KOPT-K1 (cell line): ENCODE data around the gene LRP1B.

Experiments
- H3K27ac ChIP-seq: fragments of 200-600 bp; sonication (generic); 2 replicates; pipeline ENCODE4 v1.5.1; 2016; ENCODE audit warnings: antibody characterized with exemption, mild to moderate bottlenecking, low read depth, low read length; ENCODE audit not compliant: poor library complexity, severe bottlenecking
- H3K36me3 ChIP-seq: fragments of 200-600 bp; sonication (generic); 2 replicates; pipeline ENCODE4 v1.5.1; 2017; ENCODE audit warnings: antibody characterized with exemption, mild to moderate bottlenecking, low read length, moderate library complexity; ENCODE audit not compliant: insufficient read depth
- H3K9me3 ChIP-seq: fragments of 200-600 bp; sonication (generic); 2 replicates; pipeline ENCODE4 v1.5.1; 2017; ENCODE audit warnings: antibody characterized with exemption, low read length, mild to moderate bottlenecking; ENCODE audit not compliant: insufficient read depth, poor library complexity, severe bottlenecking

The LRP1B gene

DNA sequence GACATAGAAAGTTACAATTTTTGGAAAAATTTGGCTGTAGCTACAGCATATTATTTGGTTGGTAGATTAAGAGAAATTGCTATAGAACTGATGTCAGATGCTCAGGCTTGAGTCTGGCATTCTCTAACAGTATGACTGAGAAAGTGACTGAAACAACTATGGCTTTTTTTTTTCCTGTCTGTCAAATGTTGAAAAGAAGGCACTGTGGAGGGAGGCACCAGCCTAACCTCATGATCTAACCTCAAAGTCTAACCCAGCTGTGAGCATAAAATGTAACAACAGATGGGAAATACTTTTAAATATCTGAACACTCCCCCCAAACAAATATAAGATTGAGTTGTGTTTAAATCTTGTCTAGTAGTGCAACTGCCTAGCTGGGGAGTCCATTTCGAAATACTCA is 629.1 kb downstream of the LRP1B start:
- no peaks in the 10 kb centered on the region for H3K9me3 ChIP-seq
- H3K27ac ChIP-seq = no peak overlapping the region
- no peaks in the 10 kb centered on the region for H3K36me3 ChIP-seq

GRCh38 chr2:141499123-141499522 is 631.7 kb downstream of the LRP1B start:
- no peaks in the 10 kb centered on the region for H3K36me3 ChIP-seq
- H3K9me3 ChIP-seq = no peaks in the 10 kb centered on the region
- H3K27ac ChIP-seq = no peak overlapping the region

DNA sequence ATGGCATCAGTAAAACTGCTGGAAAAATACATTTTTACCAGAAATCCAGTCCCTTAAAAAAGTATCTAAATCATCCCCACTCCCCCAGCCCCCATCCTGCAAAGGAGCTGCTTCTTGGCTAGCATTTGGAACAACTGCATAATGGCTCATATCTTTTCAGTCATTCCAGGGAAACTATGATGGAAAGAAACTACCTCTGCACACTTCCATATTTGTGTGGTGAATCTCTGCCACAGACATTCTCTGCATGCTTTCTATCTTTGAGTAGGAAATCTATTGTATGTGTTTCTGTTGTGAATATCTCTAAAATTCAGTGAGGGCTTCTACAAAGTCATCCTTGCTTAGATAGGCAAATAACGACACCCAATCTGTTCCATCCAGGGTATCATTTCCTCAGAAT is 632.3 kb downstream of the LRP1B start:
- Histone ChIP-seq H3K36me3 (no peaks in the 10 kb centered on the region), H3K27ac (no peak overlapping the region), H3K9me3 (no peaks in the 10 kb centered on the region)

DNA sequence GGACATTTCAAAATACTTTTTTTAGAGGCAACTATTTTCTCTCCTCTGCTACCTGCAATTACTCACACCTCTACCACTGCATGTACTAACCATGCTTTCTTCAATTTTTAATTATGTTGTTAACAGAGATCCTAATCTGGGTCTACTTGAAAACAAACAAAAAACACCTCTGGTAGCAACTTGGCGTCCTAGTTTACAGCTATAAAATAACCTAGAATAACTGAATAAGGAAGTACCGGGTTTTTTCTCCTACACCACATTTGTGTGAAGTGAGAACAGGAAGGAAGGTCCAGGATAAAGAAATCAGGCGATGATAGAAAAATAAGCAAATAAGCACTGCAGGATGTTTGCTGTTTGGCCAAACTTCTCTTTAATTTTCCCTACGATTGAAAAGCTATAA is 633.5 kb downstream of the LRP1B start:
- no peak overlapping the region for H3K27ac ChIP-seq
- H3K36me3 ChIP-seq = no peaks in the 10 kb centered on the region
- no peaks in the 10 kb centered on the region for H3K9me3 ChIP-seq

GRCh38 chr2:141496810-141497209 is 634.0 kb downstream of the LRP1B start:
- no peak overlapping the region for H3K27ac ChIP-seq
- no peaks in the 10 kb centered on the region for H3K9me3 ChIP-seq
- no peaks in the 10 kb centered on the region for H3K36me3 ChIP-seq

DNA sequence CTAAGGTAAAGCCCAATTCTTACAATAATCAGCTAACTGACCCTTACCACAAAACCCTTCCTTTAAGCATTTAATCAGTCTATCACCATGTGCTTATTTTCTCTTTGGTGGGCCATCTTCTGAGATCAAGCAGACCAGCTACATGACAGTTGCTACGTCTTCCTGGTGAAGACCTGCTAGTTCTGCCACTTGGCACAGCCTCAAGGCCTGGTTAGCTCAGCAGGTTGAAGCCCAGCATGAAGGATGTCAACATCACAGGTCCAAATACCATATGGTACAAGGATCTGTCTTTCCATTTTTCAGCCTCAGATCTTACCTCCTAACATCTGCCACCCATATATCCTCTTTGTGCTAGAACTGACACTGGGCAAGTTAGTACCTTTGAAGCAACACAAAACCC is 636.9 kb downstream of the LRP1B start:
- Histone ChIP-seq H3K27ac (no peak overlapping the region), H3K36me3 (no peaks in the 10 kb centered on the region), H3K9me3 (no peaks in the 10 kb centered on the region)

GRCh38 chr2:141492816-141493215 is 638.0 kb downstream of the LRP1B start:
- Histone ChIP-seq H3K27ac (no peak overlapping the region), H3K36me3 (no peaks in the 10 kb centered on the region), H3K9me3 (no peaks in the 10 kb centered on the region)

DNA sequence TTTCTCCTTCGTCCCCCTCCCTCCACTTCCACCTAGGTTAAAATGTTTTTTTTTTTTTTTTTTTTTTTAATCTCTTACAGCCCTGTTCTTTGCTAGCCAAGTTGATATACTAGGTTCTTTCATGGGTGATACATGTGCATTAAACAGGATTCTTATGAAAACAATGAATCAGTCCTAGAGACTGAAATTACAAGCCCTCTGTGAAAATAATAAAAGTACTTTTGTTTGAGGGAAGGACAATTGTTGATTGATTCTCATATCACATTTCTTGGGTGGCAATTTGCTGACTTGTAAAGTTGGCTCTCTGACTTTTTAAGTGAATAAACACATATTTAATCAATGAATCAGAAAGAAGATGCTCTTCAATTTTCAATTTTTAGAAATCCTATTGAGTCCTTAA is 639.9 kb downstream of the LRP1B start:
- H3K9me3 ChIP-seq = no peaks in the 10 kb centered on the region
- no peak overlapping the region for H3K27ac ChIP-seq
- H3K36me3 ChIP-seq = no peaks in the 10 kb centered on the region

GRCh38 chr2:141482697-141483096 is 648.1 kb downstream of the LRP1B start:
- H3K36me3 ChIP-seq = no peaks in the 10 kb centered on the region
- no peaks in the 10 kb centered on the region for H3K9me3 ChIP-seq
- H3K27ac ChIP-seq = no peak overlapping the region

DNA sequence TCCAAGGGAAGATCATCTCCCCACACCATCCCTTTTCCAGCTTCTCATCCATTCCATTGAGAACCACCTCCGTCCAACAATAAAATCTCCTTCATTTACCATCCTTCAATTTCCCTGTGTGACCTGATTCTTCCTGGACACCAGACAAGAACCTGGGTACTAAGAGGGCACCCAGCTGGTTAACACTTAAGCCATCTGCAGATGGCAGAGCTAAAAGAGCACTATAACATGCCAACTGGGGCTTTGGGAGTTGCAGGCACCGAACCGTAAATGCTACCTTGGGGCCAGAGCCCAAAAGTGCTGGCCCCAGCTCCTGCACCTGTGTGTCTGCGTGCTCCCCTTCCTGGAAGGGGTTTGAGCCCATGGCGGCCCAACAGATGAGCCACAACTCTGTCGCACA is 655.0 kb downstream of the LRP1B start:
- H3K36me3 ChIP-seq = no peaks in the 10 kb centered on the region
- H3K9me3 ChIP-seq = no peaks in the 10 kb centered on the region
- no peak overlapping the region for H3K27ac ChIP-seq

- Histone ChIP-seq H3K27ac (no peak overlapping the region), H3K36me3 (no peaks in the 10 kb centered on the region), H3K9me3 (no peaks in the 10 kb centered on the region)
Measured at GRCh38 chr2:141468761-141469160, 662.1 kb downstream of the LRP1B start.

DNA sequence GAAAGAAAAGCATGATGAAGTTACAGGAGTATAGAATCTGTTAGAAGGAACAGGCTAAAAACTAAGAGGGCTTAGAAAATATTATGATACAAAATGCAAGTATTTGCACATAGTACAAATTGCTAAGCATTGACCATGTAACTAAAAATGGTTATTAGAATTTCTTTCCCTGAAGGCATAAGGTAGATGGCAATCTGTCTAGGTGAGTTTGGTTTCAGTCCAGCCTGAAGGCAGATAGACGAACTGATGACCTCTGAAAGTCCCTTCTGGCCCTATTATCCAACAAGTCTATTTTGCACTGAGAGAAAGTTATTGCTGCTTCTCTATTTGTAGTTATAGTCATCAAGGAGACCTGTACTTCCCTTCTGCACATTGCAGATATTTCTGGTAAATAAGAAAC is 663.5 kb downstream of the LRP1B start:
- Histone ChIP-seq H3K36me3 (no peaks in the 10 kb centered on the region), H3K9me3 (no peaks in the 10 kb centered on the region), H3K27ac (no peak overlapping the region)

- no peaks in the 10 kb centered on the region for H3K36me3 ChIP-seq
- no peak overlapping the region for H3K27ac ChIP-seq
- H3K9me3 ChIP-seq = no peaks in the 10 kb centered on the region
Measured at GRCh38 chr2:141464995-141465394, 665.8 kb downstream of the LRP1B start.

DNA sequence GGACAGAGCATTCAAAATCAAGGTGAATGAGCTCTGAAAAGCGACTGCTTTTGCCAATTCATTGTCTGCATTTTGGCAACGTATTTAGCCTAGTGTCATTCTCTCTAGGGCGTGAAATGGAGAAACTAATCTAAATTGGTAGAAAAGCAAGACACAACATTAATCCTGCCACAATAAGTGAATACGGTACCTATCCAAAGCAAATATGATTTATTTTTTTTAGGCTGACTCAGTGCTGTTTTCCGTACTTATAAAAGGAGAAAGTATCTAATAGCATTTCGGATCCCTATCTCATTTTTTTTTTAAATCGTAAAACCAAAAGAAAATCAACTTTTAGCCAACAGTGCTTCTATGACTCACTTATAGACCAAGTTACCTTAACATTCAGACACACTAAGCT is 672.5 kb downstream of the LRP1B start:
- H3K36me3 ChIP-seq = no peaks in the 10 kb centered on the region
- no peak overlapping the region for H3K27ac ChIP-seq
- H3K9me3 ChIP-seq = no peaks in the 10 kb centered on the region

DNA sequence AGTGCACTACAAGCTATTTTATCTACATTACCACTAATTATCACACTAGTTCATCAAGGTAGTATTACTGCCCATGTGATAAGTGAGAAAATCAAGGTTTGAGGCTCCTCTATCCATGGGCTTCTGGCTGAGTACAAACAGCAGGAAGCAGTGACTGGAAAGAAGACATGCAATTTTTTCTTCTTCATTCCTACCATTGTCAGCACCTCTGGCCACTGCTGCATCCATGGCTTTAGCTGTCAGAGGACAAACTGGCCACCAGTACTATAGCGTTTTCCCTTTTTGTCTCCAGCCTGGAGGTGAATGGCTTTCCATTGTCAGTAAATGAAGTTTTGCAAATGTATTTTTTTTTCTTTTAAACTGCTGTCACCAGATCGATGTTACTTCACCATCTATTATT is 674.9 kb downstream of the LRP1B start:
- H3K36me3 ChIP-seq = no peaks in the 10 kb centered on the region
- no peak overlapping the region for H3K27ac ChIP-seq
- H3K9me3 ChIP-seq = no peaks in the 10 kb centered on the region

DNA sequence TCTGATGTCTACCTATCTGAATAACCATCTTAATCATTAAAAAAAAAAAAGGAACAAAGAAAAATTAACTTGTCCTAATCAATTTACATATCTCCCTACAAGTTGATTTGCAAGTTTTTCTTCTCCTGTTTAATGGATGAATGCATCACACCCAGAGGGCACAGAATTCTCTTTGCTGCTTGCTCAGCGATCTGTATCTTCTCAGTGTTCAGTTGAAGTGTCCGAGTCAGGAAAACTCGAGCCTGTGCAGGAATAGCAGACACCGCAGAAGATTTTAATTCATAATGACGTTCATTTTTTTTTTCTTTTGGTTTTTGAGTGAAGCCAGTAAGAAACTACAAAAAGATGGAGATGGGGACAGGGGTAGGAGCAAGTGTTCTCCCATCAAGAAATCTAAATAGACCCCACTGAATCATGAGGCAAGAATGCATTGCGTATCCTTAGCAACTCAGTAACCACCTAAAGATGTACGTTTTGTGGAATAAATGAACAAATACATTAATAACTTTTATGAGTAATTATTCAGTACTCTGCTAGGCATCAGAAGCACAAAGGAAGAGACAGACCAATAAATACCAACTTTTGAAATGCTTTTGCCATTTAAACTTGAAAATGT is 675.5 kb downstream of the LRP1B start:
- H3K27ac ChIP-seq = no peak overlapping the region

More for the DNA sequence above, 675.5 kb downstream of the LRP1B start:
- no peaks in the 10 kb centered on the region for H3K36me3 ChIP-seq
- no peaks in the 10 kb centered on the region for H3K9me3 ChIP-seq
